ENCODE data around the gene ISG20.

The ISG20 gene

GRCh38 chr15:88654430-88655102, 15.8 kb downstream of the ISG20 start:
- H3F3A ChIP-seq (ENCODE audit: low read depth): no peaks in the 10 kb centered on the region
- no peaks in the 10 kb centered on the region for H4K20me1 ChIP-seq (ENCODE audit: insufficient read depth, low read length, poor library complexity, severe bottlenecking)
- TF ChIP-seq CTCF (conservative IDR thresholded peaks at IDR 0.05; ENCODE audit: low read length) (no peak), EZH2phosphoT487 (IDR thresholded peaks at IDR 0.05; ENCODE audit: borderline replicate concordance) (no peak)
- no peak overlapping the region for H3K9ac ChIP-seq (ENCODE audit: low read depth, low read length, poor library complexity, severe bottlenecking)
- no peak overlapping the region for H3K4me2 ChIP-seq (ENCODE audit: low read depth, low read length, poor library complexity, severe bottlenecking)
- H3K9me3 ChIP-seq (ENCODE audit: insufficient read depth, low read depth, low read length): no peaks in the 10 kb centered on the region
- H3K9me2 ChIP-seq (replicated peaks; ENCODE audit: low read depth, low read length): no peaks in the 10 kb centered on the region
- no peaks in the 10 kb centered on the region for H3K27me3 ChIP-seq (ENCODE audit: insufficient read depth, low read length, poor library complexity, severe bottlenecking)
- peaks cover 3% of the 10 kb centered on the region for H3K4me1 ChIP-seq (ENCODE audit: insufficient read depth, low read length, poor library complexity, severe bottlenecking)
- no peaks in the 10 kb centered on the region for H3K79me2 ChIP-seq (ENCODE audit: insufficient read depth, low read length)
- H2AFZ ChIP-seq (ENCODE audit: low read length): no peak overlapping the region
- no peaks in the 10 kb centered on the region for H3K36me3 ChIP-seq (ENCODE audit: insufficient read depth, low read length)
- H3K4me3 ChIP-seq (ENCODE audit: low read length, poor library complexity, severe bottlenecking): no peak overlapping the region

- no peak overlapping the region for H3K4me3 ChIP-seq (ENCODE audit: low read length, poor library complexity, severe bottlenecking)
- TF ChIP-seq EZH2phosphoT487 (IDR thresholded peaks at IDR 0.05; ENCODE audit: borderline replicate concordance) (no peak), CTCF (conservative IDR thresholded peaks at IDR 0.05; ENCODE audit: low read length) (no peak)
- no peaks in the 10 kb centered on the region for H3K9me2 ChIP-seq (replicated peaks; ENCODE audit: low read depth, low read length)
- H3K9ac ChIP-seq (ENCODE audit: low read depth, low read length, poor library complexity, severe bottlenecking): no peak overlapping the region
- H3F3A ChIP-seq (ENCODE audit: low read depth): no peaks in the 10 kb centered on the region
- no peaks in the 10 kb centered on the region for H4K20me1 ChIP-seq (ENCODE audit: insufficient read depth, low read length, poor library complexity, severe bottlenecking)
- no peaks in the 10 kb centered on the region for H3K36me3 ChIP-seq (ENCODE audit: insufficient read depth, low read length)
- no peak overlapping the region for H2AFZ ChIP-seq (ENCODE audit: low read length)
- no peak overlapping the region for H3K4me2 ChIP-seq (ENCODE audit: low read depth, low read length, poor library complexity, severe bottlenecking)
- peaks cover 3% of the 10 kb centered on the region for H3K4me1 ChIP-seq (ENCODE audit: insufficient read depth, low read length, poor library complexity, severe bottlenecking)
- no peaks in the 10 kb centered on the region for H3K79me2 ChIP-seq (ENCODE audit: insufficient read depth, low read length)
- H3K27me3 ChIP-seq (ENCODE audit: insufficient read depth, low read length, poor library complexity, severe bottlenecking): no peaks in the 10 kb centered on the region
- no peaks in the 10 kb centered on the region for H3K9me3 ChIP-seq (ENCODE audit: insufficient read depth, low read depth, low read length)
These were observed 16.3 kb downstream of the ISG20 start for GRCh38 chr15:88655103-88655553.

- H2AFZ ChIP-seq (ENCODE audit: low read length): no peak overlapping the region
- no peaks in the 10 kb centered on the region for H3F3A ChIP-seq (ENCODE audit: low read depth)
- TF ChIP-seq EZH2phosphoT487 (IDR thresholded peaks at IDR 0.05; ENCODE audit: borderline replicate concordance): no peak
- no peak for TF ChIP-seq CTCF (conservative IDR thresholded peaks at IDR 0.05; ENCODE audit: low read length)
- H3K9ac ChIP-seq (ENCODE audit: low read depth, low read length, poor library complexity, severe bottlenecking): no peak overlapping the region
- no peaks in the 10 kb centered on the region for H3K9me2 ChIP-seq (replicated peaks; ENCODE audit: low read depth, low read length)
- H3K36me3 ChIP-seq (ENCODE audit: insufficient read depth, low read length): no peaks in the 10 kb centered on the region
- no peaks in the 10 kb centered on the region for H4K20me1 ChIP-seq (ENCODE audit: insufficient read depth, low read length, poor library complexity, severe bottlenecking)
- no peak overlapping the region for H3K4me2 ChIP-seq (ENCODE audit: low read depth, low read length, poor library complexity, severe bottlenecking)
- peaks cover 3% of the 10 kb centered on the region for H3K4me1 ChIP-seq (ENCODE audit: insufficient read depth, low read length, poor library complexity, severe bottlenecking)
- H3K27me3 ChIP-seq (ENCODE audit: insufficient read depth, low read length, poor library complexity, severe bottlenecking): no peaks in the 10 kb centered on the region
- no peak overlapping the region for H3K4me3 ChIP-seq (ENCODE audit: low read length, poor library complexity, severe bottlenecking)
- no peaks in the 10 kb centered on the region for H3K79me2 ChIP-seq (ENCODE audit: insufficient read depth, low read length)
- no peaks in the 10 kb centered on the region for H3K9me3 ChIP-seq (ENCODE audit: insufficient read depth, low read depth, low read length)
These were observed 17.1 kb downstream of the ISG20 start for GRCh38 chr15:88655800-88656488.

Measured in Loucy (cell line).